ENCODE data around the gene PAXIP1. TPM values are rescaled to one million over a fixed set of nuclear protein-coding genes. Genes with fewer than 3 reads are reported as not detected.
"Not testable (repeated sequence)": the region's sequence is repeated elsewhere in the genome, so short reads cannot be mapped to it uniquely, and the experiment has no call there.

Gene PAXIP1
- total RNA-seq, 2 experiments from 2014 or later, result 6.4 to 6.7 TPM

DNA sequence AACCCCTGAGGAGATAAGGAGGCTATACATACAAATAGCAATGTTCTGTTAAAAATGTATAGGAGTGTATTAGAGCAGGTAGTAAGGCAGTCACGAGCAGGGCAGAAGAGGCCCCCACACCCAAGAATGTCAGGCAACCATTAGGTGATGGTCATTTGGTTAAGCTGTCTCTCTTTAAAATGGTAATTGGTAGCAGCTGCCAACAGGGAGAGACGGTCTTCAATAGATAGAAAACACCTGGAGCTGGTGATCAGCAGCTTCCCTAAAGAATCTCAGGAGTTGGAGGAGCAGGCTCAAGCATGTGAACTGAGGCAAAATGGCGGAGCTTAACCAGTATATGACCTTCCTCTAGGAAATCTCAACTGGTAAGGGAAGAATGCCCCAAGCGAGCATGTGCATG is 40.8 kb upstream of the PAXIP1 start:
- H3K36me3 Mint-ChIP-seq (ENCODE audit: low read depth), result no peaks in the 10 kb centered on the region
- no peaks in the 10 kb centered on the region for H3K9me3 ChIP-seq (ENCODE audit: control insufficient read depth in 1 of 2, insufficient read depth in 1 of 2, low read length in 2 of 2)

DNA sequence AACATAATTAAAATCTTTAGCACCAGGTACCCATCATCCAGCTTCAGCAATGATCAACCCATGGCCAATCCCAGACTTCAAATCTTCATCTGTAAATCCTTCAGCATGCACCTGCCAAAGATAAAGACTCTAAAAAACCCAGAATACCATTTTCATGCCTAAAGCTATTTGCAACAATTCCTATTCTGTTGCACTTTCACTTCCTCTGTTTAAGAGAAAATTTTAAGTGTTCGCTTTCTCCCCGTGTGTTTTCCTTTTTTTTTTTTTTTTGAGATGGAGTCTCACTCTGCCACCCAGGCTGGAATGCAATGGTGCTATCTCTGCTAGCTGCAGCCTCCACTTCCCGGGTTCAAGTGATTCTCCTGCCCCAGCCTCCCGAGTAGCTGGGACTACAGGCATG is 35.4 kb upstream of the PAXIP1 start:
- no peaks in the 10 kb centered on the region for H3K4me1 Mint-ChIP-seq (ENCODE audit: low read depth)
- TF ChIP-seq, protein P1, sequence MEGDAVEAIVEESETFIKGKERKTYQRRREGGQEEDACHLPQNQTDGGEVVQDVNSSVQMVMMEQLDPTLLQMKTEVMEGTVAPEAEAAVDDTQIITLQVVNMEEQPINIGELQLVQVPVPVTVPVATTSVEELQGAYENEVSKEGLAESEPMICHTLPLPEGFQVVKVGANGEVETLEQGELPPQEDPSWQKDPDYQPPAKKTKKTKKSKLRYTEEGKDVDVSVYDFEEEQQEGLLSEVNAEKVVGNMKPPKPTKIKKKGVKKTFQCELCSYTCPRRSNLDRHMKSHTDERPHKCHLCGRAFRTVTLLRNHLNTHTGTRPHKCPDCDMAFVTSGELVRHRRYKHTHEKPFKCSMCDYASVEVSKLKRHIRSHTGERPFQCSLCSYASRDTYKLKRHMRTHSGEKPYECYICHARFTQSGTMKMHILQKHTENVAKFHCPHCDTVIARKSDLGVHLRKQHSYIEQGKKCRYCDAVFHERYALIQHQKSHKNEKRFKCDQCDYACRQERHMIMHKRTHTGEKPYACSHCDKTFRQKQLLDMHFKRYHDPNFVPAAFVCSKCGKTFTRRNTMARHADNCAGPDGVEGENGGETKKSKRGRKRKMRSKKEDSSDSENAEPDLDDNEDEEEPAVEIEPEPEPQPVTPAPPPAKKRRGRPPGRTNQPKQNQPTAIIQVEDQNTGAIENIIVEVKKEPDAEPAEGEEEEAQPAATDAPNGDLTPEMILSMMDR (IDR thresholded peaks at IDR 0.05), result no peak
- Histone ChIP-seq H3K27me3 (ENCODE audit: control insufficient read depth in 1 of 2, insufficient read depth in 2 of 2, low read length in 2 of 2) (no peaks in the 10 kb centered on the region), H3K27ac (ENCODE audit: low read depth in 1 of 2, low read length in 2 of 2) (no peak overlapping the region), H3K36me3 (ENCODE audit: insufficient read depth, low read length) (no peaks in the 10 kb centered on the region), H3K4me3 (ENCODE audit: low read length) (no peak overlapping the region), H3K4me1 (ENCODE audit: insufficient read depth, low read length) (no peaks in the 10 kb centered on the region), H3K9me3 (ENCODE audit: control insufficient read depth in 1 of 2, insufficient read depth in 1 of 2, low read length in 2 of 2) (no peaks in the 10 kb centered on the region)
- POLR2A ChIA-PET, result no interaction called here
- peaks cover 46% of the 10 kb centered on the region for H3K27me3 Mint-ChIP-seq
- H3K36me3 Mint-ChIP-seq (ENCODE audit: low read depth), result no peaks in the 10 kb centered on the region
- DNase-seq (no peak), ATAC-seq (ENCODE audit: poor library complexity) (no peak)
- no peak overlapping the region for H3K27ac Mint-ChIP-seq
- no peak overlapping the region for H3K4me3 Mint-ChIP-seq
- H3K9me3 Mint-ChIP-seq, result no peaks in the 10 kb centered on the region
- CTCF ChIA-PET, result interaction anchor here (0.7 kb wide), 1 partner anchor 17 kb away, joined by 3 read pairs; no protein-coding TSS in a partner anchor
- intact Hi-C loops (cut with DNase I, micrococcal nuclease), result no loop called here

More for the DNA sequence above, 40.8 kb upstream of the PAXIP1 start:
- CTCF ChIA-PET, result no interaction called here
- Histone ChIP-seq H3K36me3 (ENCODE audit: insufficient read depth, low read length) (no peaks in the 10 kb centered on the region), H3K27ac (ENCODE audit: low read depth in 1 of 2, low read length in 2 of 2) (no peak overlapping the region), H3K27me3 (ENCODE audit: control insufficient read depth in 1 of 2, insufficient read depth in 2 of 2, low read length in 2 of 2) (no peaks in the 10 kb centered on the region), H3K4me1 (ENCODE audit: insufficient read depth, low read length) (no peaks in the 10 kb centered on the region), H3K4me3 (ENCODE audit: low read length) (no peak overlapping the region)
- Mint-ChIP-seq H3K27me3 (peaks cover 21% of the 10 kb centered on the region), H3K4me1 (ENCODE audit: low read depth) (no peaks in the 10 kb centered on the region), H3K27ac (no peak overlapping the region), H3K9me3 (no peaks in the 10 kb centered on the region), H3K4me3 (no peak overlapping the region)
- ATAC-seq (ENCODE audit: poor library complexity), result no peak
- POLR2A ChIA-PET, result no interaction called here
- TF ChIP-seq, protein P1 (IDR thresholded peaks at IDR 0.05), result no peak
- intact Hi-C loops (cut with DNase I, micrococcal nuclease), result no loop called here
- no peak for DNase-seq

DNA sequence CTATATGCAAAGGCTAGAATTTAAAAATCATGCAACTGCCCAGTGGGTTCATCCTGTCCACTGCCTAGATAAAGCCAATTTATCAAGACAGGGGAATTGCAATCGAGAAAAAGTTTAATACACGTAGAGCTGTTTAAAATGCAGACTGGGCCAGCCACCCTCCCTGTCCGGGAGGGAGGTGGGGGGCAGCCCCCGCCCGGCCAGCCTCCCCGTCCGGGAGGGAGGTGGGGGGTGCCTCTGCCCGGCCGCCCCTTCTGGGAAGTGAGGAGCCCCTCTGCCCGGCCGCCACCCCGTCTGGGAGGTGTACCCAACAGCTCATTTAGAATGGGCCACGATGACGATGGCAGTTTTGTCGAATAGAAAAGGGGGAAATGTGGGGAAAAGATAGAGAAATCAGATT is 31.6 kb upstream of the PAXIP1 start:
- H3K4me3 ChIP-seq (ENCODE audit: low read length); POLR2A ChIA-PET; intact Hi-C loops (cut with DNase I, micrococcal nuclease); H3K4me1 ChIP-seq (ENCODE audit: insufficient read depth, low read length); H3K9me3 Mint-ChIP-seq; DNase-seq; H3K4me3 Mint-ChIP-seq; H3K9me3 ChIP-seq (ENCODE audit: control insufficient read depth in 1 of 2, insufficient read depth in 1 of 2, low read length in 2 of 2); ATAC-seq (ENCODE audit: poor library complexity); H3K36me3 ChIP-seq (ENCODE audit: insufficient read depth, low read length); H3K36me3 Mint-ChIP-seq (ENCODE audit: low read depth); H3K27ac ChIP-seq (ENCODE audit: low read depth in 1 of 2, low read length in 2 of 2); H3K4me1 Mint-ChIP-seq (ENCODE audit: low read depth); H3K27ac Mint-ChIP-seq; H3K27me3 ChIP-seq (ENCODE audit: control insufficient read depth in 1 of 2, insufficient read depth in 2 of 2, low read length in 2 of 2): not testable (repeated sequence)
- peaks cover 29% of the 10 kb centered on the region for H3K27me3 Mint-ChIP-seq
- CTCF ChIA-PET, result interaction anchor here (0.7 kb wide), 1 partner anchor 133 kb away, joined by 3 read pairs; no protein-coding TSS in a partner anchor

DNA sequence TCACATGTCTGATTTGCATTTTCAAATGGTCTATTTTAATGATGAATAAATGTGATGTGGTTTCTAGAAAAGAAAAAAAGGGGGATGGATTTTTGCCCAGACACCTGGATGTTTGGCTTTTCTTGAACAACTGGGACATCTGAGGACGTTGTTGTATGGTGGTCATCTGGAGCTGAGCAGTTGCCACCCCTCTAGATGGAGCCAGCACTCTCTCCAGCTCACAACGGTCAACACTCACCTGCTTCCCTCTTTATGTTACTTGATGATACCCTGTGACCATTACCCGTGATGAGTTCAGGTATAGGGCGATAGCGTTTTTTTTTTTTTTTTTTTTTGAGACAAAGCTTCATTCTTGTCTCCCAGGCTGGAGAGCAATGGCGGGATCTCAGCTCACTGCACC is 30.1 kb upstream of the PAXIP1 start:
- H3K9me3 Mint-ChIP-seq, result no peaks in the 10 kb centered on the region
- Histone ChIP-seq H3K4me3 (ENCODE audit: low read length) (no peak overlapping the region), H3K27ac (ENCODE audit: low read depth in 1 of 2, low read length in 2 of 2) (no peak overlapping the region), H3K27me3 (ENCODE audit: control insufficient read depth in 1 of 2, insufficient read depth in 2 of 2, low read length in 2 of 2) (no peaks in the 10 kb centered on the region), H3K9me3 (ENCODE audit: control insufficient read depth in 1 of 2, insufficient read depth in 1 of 2, low read length in 2 of 2) (no peaks in the 10 kb centered on the region), H3K36me3 (ENCODE audit: insufficient read depth, low read length) (no peaks in the 10 kb centered on the region), H3K4me1 (ENCODE audit: insufficient read depth, low read length) (no peaks in the 10 kb centered on the region)
- POLR2A ChIA-PET, result no interaction called here
- TF ChIP-seq, protein P1 (IDR thresholded peaks at IDR 0.05), result no peak
- no peak for DNase-seq
- intact Hi-C loops (cut with DNase I, micrococcal nuclease), result no loop called here
- ATAC-seq (ENCODE audit: poor library complexity), result no peak
- H3K4me3 Mint-ChIP-seq, result no peak overlapping the region
- no peaks in the 10 kb centered on the region for H3K36me3 Mint-ChIP-seq (ENCODE audit: low read depth)
- peaks cover 21% of the 10 kb centered on the region for H3K27me3 Mint-ChIP-seq
- CTCF ChIA-PET, result no interaction called here
- no peaks in the 10 kb centered on the region for H3K4me1 Mint-ChIP-seq (ENCODE audit: low read depth)
- no peak overlapping the region for H3K27ac Mint-ChIP-seq
